Measurements from ENCODE around the gene CSRP2. TPM values are rescaled to one million over a fixed set of nuclear protein-coding genes. Genes with fewer than 3 reads are reported as not detected.

Gene CSRP2
- total and polyA plus RNA-seq, 2 of the 13 experiments (the other 11 are each of a cell fraction or from before 2014, with no cell fraction given), result 7.2 to 8.0 TPM

DNA sequence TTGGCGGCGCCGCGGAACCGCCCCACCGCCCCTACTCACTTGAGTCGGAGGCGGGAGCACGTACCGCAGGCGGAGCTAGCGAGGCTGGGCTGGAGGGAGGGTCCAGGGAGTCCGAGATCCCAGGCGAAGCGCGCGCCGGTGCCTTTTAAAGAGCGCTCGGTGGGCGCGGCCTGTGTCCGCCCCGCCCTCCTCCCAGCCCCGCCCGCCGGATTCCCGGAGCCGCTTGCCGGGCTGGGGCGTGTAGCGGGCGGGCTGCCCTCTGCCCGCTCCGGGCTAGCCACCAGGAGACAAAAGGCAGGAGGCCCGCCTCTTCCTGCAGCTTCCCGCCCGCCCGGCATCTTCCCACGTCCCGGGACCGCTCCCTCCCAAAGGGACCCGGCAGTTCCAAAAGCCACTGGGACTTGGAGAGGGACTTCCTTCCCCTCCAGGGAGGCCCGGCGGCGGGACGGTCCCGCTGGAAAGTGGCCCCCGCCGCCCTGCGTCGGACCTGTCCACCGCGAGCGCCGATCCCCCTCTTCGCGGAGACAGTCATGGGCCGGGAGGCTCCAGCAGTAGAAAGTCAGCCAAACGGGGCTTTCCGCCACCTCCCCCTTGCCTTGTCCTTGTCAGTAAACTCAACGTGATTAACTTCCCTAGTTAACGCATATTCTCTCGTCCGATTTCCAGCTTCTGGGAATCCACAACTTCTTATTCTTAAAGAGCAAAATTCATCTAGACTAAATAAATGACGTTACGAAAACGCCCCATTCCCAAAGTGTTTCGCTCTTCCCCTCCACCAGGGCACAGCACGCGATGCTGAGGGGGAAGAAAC, at the start of gene CSRP2 (continued):
- TF ChIP-seq, protein P1, sequence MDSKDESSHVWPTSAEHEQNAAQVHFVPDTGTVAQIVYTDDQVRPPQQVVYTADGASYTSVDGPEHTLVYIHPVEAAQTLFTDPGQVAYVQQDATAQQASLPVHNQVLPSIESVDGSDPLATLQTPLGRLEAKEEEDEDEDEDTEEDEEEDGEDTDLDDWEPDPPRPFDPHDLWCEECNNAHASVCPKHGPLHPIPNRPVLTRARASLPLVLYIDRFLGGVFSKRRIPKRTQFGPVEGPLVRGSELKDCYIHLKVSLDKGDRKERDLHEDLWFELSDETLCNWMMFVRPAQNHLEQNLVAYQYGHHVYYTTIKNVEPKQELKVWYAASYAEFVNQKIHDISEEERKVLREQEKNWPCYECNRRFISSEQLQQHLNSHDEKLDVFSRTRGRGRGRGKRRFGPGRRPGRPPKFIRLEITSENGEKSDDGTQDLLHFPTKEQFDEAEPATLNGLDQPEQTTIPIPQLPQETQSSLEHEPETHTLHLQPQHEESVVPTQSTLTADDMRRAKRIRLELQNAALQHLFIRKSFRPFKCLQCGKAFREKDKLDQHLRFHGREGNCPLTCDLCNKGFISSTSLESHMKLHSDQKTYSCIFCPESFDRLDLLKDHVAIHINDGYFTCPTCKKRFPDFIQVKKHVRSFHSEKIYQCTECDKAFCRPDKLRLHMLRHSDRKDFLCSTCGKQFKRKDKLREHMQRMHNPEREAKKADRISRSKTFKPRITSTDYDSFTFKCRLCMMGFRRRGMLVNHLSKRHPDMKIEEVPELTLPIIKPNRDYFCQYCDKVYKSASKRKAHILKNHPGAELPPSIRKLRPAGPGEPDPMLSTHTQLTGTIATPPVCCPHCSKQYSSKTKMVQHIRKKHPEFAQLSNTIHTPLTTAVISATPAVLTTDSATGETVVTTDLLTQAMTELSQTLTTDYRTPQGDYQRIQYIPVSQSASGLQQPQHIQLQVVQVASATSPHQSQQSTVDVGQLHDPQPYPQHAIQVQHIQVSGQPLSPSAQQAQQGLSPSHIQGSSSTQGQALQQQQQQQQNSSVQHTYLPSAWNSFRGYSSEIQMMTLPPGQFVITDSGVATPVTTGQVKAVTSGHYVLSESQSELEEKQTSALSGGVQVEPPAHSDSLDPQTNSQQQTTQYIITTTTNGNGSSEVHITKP (CRISPR knock-in tag; IDR thresholded peaks at IDR 0.05; ENCODE audit: low read depth), result no peak
- TF ChIP-seq CBFB (CRISPR knock-in tag; IDR thresholded peaks at IDR 0.05) (no peak), HNRNPUL1 (IDR thresholded peaks at IDR 0.05; ENCODE audit: low read depth, low read length) (no peak), ZNF263 (CRISPR knock-in tag; IDR thresholded peaks at IDR 0.05) (peak; percentile 62; the same call in 1 of the 2 replicates), SAFB2 (CRISPR knock-in tag; IDR thresholded peaks at IDR 0.05; ENCODE audit: borderline replicate concordance, low read depth) (0 out of 2 replicates have a peak, but pooled peaks have one; percentile 33), EEA1 (CRISPR knock-in tag; IDR thresholded peaks at IDR 0.05; ENCODE audit: borderline replicate concordance) (0 out of 2 replicates have a peak, but pooled peaks have one; percentile 56), FOXM1 (CRISPR knock-in tag; IDR thresholded peaks at IDR 0.05) (no peak), KLF6 (CRISPR knock-in tag; IDR thresholded peaks at IDR 0.05) (no peak), SETDB1 (CRISPR knock-in tag; IDR thresholded peaks at IDR 0.05; ENCODE audit: borderline replicate concordance) (0 out of 2 replicates have a peak, but pooled peaks have one; percentile 67), JARID2 (CRISPR knock-in tag; IDR thresholded peaks at IDR 0.05; ENCODE audit: insufficient replicate concordance) (no peak), FOSL1 (CRISPR knock-in tag; IDR thresholded peaks at IDR 0.05; ENCODE audit: borderline replicate concordance) (no peak), SRSF9 (IDR thresholded peaks at IDR 0.05; ENCODE audit: borderline replicate concordance, insufficient read depth, low read depth, low read length, poor library complexity, severe bottlenecking) (no peak), SP1 (IDR thresholded peaks at IDR 0.05) (no peak), SP1 (CRISPR knock-in tag; IDR thresholded peaks at IDR 0.05) (peak; percentile 43; the same call in 1 of the 2 replicates), NCOA1 (CRISPR knock-in tag; IDR thresholded peaks at IDR 0.05) (no peak), NFATC3 (CRISPR knock-in tag; IDR thresholded peaks at IDR 0.05) (no peak), ZNF674 (CRISPR knock-in tag; IDR thresholded peaks at IDR 0.05; ENCODE audit: low read depth) (no peak)
- TF ChIP-seq, protein P2, sequence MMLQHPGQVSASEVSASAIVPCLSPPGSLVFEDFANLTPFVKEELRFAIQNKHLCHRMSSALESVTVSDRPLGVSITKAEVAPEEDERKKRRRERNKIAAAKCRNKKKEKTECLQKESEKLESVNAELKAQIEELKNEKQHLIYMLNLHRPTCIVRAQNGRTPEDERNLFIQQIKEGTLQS (CRISPR knock-in tag; IDR thresholded peaks at IDR 0.05), result no peak
- TF ChIP-seq, protein P3, sequence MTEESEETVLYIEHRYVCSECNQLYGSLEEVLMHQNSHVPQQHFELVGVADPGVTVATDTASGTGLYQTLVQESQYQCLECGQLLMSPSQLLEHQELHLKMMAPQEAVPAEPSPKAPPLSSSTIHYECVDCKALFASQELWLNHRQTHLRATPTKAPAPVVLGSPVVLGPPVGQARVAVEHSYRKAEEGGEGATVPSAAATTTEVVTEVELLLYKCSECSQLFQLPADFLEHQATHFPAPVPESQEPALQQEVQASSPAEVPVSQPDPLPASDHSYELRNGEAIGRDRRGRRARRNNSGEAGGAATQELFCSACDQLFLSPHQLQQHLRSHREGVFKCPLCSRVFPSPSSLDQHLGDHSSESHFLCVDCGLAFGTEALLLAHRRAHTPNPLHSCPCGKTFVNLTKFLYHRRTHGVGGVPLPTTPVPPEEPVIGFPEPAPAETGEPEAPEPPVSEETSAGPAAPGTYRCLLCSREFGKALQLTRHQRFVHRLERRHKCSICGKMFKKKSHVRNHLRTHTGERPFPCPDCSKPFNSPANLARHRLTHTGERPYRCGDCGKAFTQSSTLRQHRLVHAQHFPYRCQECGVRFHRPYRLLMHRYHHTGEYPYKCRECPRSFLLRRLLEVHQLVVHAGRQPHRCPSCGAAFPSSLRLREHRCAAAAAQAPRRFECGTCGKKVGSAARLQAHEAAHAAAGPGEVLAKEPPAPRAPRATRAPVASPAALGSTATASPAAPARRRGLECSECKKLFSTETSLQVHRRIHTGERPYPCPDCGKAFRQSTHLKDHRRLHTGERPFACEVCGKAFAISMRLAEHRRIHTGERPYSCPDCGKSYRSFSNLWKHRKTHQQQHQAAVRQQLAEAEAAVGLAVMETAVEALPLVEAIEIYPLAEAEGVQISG (CRISPR knock-in tag; IDR thresholded peaks at IDR 0.05), result 0 out of 2 replicates have a peak, but pooled peaks have one; percentile 28
- TF ChIP-seq, protein P4, sequence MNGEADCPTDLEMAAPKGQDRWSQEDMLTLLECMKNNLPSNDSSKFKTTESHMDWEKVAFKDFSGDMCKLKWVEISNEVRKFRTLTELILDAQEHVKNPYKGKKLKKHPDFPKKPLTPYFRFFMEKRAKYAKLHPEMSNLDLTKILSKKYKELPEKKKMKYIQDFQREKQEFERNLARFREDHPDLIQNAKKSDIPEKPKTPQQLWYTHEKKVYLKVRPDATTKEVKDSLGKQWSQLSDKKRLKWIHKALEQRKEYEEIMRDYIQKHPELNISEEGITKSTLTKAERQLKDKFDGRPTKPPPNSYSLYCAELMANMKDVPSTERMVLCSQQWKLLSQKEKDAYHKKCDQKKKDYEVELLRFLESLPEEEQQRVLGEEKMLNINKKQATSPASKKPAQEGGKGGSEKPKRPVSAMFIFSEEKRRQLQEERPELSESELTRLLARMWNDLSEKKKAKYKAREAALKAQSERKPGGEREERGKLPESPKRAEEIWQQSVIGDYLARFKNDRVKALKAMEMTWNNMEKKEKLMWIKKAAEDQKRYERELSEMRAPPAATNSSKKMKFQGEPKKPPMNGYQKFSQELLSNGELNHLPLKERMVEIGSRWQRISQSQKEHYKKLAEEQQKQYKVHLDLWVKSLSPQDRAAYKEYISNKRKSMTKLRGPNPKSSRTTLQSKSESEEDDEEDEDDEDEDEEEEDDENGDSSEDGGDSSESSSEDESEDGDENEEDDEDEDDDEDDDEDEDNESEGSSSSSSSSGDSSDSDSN (CRISPR knock-in tag; IDR thresholded peaks at IDR 0.05), result peak; percentile 34; the same call in 1 of the 2 replicates

Measured in HepG2 (cell line).